ENCODE measurements around the gene TMEM74B. TPM values are rescaled to one million over a fixed set of nuclear protein-coding genes. Genes with fewer than 3 reads are reported as not detected.

TMEM74B gene
- total RNA-seq, 1 donor from 2014 or later = 1.2 TPM

DNA sequence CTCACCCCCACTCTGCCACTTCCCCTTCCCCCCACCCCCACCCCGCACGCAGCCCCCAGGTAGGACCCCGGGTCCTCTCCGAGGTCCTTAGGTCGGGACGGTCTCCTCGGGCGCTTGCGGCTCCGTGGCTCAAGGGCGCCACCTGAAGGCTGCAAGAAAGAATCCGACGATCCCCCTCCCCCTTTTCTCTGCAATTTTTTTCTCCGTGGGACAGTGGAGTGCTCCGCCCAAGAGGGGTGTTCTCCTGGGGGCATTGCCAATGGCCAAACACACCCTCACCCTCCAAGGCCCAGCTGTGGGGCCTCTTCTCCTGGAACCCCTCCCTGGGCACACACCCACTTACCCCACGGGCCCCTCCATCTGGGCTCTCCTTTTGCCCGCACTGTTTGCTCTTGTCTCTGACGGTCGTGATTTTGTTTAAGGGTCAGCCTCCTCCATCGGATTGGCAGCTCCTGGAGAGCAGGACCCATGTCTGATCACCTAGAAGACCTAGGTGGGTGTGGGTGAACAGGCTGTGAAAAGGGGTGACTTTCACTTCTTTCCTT lies 1.1 kb upstream of the TMEM74B start:
- TF ChIP-seq, protein P1, sequence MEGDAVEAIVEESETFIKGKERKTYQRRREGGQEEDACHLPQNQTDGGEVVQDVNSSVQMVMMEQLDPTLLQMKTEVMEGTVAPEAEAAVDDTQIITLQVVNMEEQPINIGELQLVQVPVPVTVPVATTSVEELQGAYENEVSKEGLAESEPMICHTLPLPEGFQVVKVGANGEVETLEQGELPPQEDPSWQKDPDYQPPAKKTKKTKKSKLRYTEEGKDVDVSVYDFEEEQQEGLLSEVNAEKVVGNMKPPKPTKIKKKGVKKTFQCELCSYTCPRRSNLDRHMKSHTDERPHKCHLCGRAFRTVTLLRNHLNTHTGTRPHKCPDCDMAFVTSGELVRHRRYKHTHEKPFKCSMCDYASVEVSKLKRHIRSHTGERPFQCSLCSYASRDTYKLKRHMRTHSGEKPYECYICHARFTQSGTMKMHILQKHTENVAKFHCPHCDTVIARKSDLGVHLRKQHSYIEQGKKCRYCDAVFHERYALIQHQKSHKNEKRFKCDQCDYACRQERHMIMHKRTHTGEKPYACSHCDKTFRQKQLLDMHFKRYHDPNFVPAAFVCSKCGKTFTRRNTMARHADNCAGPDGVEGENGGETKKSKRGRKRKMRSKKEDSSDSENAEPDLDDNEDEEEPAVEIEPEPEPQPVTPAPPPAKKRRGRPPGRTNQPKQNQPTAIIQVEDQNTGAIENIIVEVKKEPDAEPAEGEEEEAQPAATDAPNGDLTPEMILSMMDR (conservative IDR thresholded peaks at IDR 0.05; ENCODE audit: low read depth, low read length) = peak; percentile 67
- no peak for DNase-seq (ENCODE audit: low read depth)
- no peak overlapping the region for H3K4me3 ChIP-seq (ENCODE audit: low read depth, low read length)

DNA sequence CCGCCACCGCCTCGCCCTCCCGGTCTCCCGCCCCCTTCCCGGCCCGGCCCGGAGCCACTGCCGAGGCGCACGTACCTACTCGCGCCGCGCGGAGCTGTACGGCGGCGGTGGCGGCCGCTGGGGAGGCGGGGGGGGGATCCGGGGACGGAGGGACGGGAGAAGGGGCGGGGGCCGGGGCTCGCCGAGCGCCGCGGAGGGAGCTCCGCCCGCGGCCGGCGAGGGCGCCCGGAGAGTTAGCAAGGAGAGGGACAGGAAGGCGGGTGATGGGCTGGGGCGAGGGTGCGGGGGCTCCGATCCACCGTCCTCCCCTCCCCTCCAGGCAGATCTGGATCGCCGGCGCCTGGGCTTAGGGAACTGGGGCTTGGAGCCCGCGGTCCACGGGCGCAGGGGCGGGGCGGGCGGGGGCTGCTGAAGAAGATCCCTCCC lies 548 bp upstream of the TMEM74B start:
- no peak for DNase-seq (ENCODE audit: low read depth)
- TF ChIP-seq, protein P1 (conservative IDR thresholded peaks at IDR 0.05; ENCODE audit: low read depth, low read length) = no peak
- peak overlapping the region; percentile 40 for H3K4me3 ChIP-seq (ENCODE audit: low read depth, low read length)

DNA sequence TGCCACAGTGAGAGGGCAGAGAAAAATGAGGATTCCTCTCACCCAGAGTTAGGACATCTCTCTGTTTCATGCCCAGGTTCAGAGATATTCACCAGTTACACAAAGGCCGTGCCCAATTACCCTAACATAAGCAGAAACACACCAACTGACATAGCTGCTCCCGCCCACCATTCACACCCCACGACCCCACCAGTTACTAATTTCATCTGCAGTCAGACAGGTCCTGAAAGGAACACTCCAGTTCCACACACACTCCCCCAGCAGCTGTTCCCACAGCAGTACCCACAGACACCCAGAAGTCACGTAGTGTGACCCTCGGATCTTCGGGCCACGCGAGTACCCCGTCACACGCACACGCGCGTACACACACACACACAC lies 532 bp downstream of the TMEM74B start:
- no peak overlapping the region for H3K4me3 ChIP-seq (ENCODE audit: low read depth, low read length)
- DNase-seq (ENCODE audit: low read depth) = no peak
- TF ChIP-seq, protein P1 (conservative IDR thresholded peaks at IDR 0.05; ENCODE audit: low read depth, low read length) = no peak

DNA sequence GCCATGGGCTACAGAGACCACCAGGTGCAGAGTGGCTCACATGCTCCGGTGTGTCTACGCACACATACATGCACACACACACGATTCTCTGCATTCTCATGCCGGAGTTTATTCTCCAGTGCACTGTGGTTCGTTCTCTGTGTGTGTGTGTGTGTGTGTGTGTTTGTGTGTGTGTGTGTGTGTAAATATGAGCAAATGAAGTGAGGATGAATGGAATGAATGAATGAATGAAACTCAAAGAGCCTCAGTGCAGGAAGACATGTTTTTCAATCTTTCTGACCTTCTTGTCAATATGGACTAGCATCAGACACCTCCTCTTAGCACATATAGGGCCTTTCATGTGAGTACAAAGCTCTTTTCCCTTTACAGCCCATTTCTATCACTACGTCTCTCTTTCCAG lies 1.6 kb downstream of the TMEM74B start:
- TF ChIP-seq, protein P1 (conservative IDR thresholded peaks at IDR 0.05; ENCODE audit: low read depth, low read length) = no peak
- H3K4me3 ChIP-seq (ENCODE audit: low read depth, low read length) = no peak overlapping the region
- DNase-seq (ENCODE audit: low read depth) = no peak

DNA sequence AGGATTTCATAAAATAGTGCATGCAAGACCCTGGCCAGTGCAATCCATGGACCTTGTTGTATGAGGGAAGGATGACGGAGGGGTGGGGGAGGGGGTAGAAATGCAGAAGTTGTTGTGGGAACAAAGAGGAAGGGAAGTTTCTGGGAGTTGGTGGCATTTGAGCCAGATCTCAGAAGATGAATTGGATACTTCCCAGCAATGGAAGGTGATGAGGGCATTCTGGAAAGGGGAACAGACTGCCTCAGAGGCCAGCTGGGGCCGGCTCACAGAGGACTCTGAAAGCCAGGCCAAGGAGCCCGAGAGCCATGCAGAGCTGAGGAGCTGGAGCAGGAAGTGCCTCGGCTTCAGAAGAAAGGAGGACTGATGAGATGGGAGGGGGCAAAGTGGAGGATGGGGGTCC lies 2.7 kb downstream of the TMEM74B start:
- no peak for DNase-seq (ENCODE audit: low read depth)
- H3K4me3 ChIP-seq (ENCODE audit: low read depth, low read length) = no peak overlapping the region

DNA sequence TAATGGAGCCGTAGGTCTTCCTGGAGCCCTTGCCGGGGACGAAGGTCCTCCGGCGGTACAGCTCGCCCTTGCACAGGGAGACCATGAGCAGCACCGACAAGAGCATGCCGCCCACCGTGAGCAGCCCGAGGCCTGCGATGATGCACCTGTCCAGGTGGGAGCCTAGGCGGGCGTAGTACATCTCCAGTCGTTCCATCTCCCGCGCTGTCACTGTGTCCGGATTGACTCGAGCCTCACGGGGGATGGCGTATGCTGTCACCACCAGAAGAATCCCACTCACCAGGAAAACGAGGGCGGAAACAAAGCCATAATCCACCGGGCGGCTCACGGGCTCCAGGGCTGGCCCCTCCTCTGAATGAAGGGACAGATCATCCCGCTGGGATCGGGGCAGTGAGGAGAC lies 3.8 kb downstream of the TMEM74B start:
- TF ChIP-seq, protein P1 (conservative IDR thresholded peaks at IDR 0.05; ENCODE audit: low read depth, low read length) = no peak
- no peak for DNase-seq (ENCODE audit: low read depth)
- no peak overlapping the region for H3K4me3 ChIP-seq (ENCODE audit: low read depth, low read length)

More for the DNA sequence above, 2.7 kb downstream of the TMEM74B start:
- TF ChIP-seq, protein P1 (conservative IDR thresholded peaks at IDR 0.05; ENCODE audit: low read depth, low read length) = no peak

DNA sequence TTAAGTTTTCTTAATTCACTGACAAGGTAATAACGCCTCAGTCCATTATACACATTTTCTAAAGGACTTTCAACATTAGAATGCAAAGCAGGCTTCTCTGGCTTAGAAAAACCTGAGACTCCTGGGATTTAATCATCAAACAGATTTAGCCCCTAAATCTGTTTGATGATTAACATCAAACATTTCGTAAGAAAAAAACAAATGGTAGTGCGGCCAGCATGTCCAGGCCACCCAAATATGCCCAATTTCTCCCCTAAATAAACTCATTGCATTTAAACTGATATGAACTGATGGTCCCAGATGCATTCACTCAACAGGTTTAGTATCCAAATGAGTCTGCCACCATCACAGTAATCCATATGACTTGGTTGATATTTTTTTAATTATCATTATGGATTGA lies 6.2 kb downstream of the TMEM74B start:
- H3K4me3 ChIP-seq (ENCODE audit: low read depth, low read length) = no peak overlapping the region
- no peak for DNase-seq (ENCODE audit: low read depth)
- TF ChIP-seq, protein P1 (conservative IDR thresholded peaks at IDR 0.05; ENCODE audit: low read depth, low read length) = no peak
